ENCODE data around the gene SLC17A9.
"Not testable (repeated sequence)": the region's sequence is repeated elsewhere in the genome, so short reads cannot be mapped to it uniquely, and the experiment has no call there.

Gene SLC17A9

GRCh38 chr20:62917720-62918119 is 34.8 kb upstream of the SLC17A9 start:
- peak in 1 of 42 donors; percentile 3 for DNase-seq
- intact Hi-C loops (cut with DNase I) = no loop called here

DNA sequence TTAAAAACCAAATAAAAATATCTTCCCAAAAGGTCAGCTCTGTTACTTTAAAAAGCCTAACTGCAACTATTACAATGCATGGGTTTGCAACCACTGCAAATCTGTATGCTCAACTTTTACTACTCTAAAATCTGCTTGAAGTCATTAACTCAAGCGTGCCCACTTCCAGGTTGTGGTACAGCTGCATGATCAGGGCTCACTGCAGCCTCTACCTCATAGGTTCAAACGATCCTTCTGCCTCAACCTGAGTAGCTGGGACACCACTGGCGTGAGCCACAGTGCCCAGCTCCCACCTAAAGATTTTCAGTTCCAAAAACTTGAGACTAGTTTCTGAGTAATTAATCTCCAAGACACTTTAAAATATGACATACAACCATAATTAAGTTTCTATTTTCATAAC is 34.4 kb upstream of the SLC17A9 start:
- intact Hi-C loops (cut with DNase I) = no loop called here
- no peak for DNase-seq

DNA sequence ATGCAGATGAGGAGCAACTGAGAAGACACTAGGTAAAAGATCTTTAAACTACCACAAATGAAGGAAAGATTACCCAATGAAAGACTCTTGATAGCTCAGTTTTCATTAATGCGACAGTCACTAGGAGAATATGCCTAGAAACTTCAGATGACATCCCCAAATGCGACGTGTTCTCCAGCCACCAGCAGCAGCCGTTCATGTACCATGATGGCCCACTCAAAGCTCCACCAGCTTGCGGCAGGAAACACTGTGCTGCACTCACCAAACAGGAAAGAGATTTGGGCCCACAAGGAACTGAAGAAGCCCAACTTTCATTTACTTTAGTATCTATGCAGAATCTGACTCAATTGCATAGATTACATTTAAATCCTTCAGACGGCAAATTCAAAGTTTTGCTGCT is 33.7 kb upstream of the SLC17A9 start:
- no peak for DNase-seq
- intact Hi-C loops (cut with DNase I) = no loop called here

- intact Hi-C loops (cut with DNase I) = no loop called here
- no peak for DNase-seq
Observed at GRCh38 chr20:62920039-62920645, 32.4 kb upstream of the SLC17A9 start.

- intact Hi-C loops (cut with DNase I) = no loop called here
- peak in 11 of 42 donors; percentile 24 to 65 (median 40) for DNase-seq
Observed at GRCh38 chr20:62921119-62921687, 31.3 kb upstream of the SLC17A9 start.

GRCh38 chr20:62922451-62922921 is 30.0 kb upstream of the SLC17A9 start:
- intact Hi-C loops (cut with DNase I) = no loop called here
- no peak for DNase-seq

- intact Hi-C loops (cut with DNase I); DNase-seq: not testable (repeated sequence)
Observed at GRCh38 chr20:62923059-62923668, 29.3 kb upstream of the SLC17A9 start.

GRCh38 chr20:62923669-62924441 is 28.7 kb upstream of the SLC17A9 start:
- DNase-seq = no peak

DNA sequence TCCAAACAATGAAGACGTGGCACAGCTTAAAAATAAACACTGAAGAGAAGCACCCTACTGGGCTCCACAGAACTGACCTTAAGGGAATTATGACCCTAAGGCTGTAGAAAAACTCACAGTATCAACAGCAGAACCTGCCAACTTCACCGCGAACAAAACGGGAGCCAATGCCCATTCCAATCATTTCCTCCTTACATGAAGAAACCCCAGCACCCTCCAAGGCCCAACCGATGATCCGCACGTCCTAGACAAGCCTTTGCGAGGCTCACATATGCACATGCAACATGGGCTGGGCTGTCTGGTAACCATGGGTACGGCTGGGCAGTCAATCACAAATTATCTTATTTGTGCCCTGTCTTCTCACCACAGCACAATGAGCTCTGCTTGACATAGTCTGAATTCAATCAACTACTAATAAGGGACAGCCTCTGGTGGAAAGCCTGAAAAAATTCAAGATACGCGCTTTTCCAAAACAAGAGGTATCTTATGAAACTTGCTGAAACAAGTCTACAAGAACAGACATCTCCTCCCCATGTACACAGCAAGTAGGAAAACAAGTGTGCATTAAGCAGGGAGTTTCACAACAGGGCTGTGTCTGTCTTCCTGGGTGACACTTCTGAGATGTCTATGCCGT is 27.9 kb upstream of the SLC17A9 start:
- DNase-seq = no peak
- intact Hi-C loops (cut with DNase I) = no loop called here

More at GRCh38 chr20:62923669-62924441, 28.7 kb upstream of the SLC17A9 start:
- intact Hi-C loops (cut with DNase I) = no loop called here

GRCh38 chr20:62925076-62925419 is 27.5 kb upstream of the SLC17A9 start:
- intact Hi-C loops (cut with DNase I) = no loop called here
- DNase-seq = no peak

GRCh38 chr20:62925420-62926228 is 26.9 kb upstream of the SLC17A9 start:
- intact Hi-C loops (cut with DNase I) = loop anchor here (1.0 kb wide), 1 partner anchor 12 kb away; no protein-coding TSS in a partner anchor
- DNase-seq = peak in 35 of 42 donors; percentile 22 to 70 (median 48)

- intact Hi-C loops (cut with DNase I) = loop anchor here (1.0 kb wide), 1 partner anchor 11 kb away; no protein-coding TSS in a partner anchor
- peak; percentile 74 to 96 (median 92) for DNase-seq
Observed at GRCh38 chr20:62926229-62927127, 26.0 kb upstream of the SLC17A9 start, which contains the start of gene DIDO1. Gene DIDO1 (minus strand): TSS chr20:62926505.

DNA sequence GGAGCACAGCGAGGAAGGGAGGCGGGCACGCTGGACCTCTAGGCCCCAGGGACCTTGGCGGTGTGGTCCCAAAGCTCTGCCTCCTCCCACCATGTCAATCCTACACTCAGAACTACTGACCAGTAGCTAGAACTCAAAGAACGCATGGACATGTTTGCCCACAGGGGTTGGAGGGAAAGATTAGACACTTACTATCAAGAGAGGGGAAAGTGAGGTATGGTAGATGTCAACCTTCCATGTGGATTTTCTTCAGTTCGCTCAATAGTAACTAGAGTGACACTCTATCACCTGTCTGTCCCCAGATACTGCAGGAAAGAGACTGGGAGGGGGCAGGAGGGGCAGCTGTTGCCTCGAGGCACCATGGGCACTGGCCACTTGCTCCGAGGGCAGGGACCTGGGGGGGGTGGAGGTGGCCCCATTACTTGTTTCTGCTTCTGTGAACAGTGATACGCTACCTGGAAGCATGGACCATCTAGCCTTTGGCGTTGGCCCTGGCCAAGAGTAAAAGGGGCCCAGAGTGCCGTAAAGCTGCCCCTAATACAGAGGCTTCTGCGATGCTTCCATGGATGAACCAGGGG is 25.3 kb upstream of the SLC17A9 start:
- intact Hi-C loops (cut with DNase I) = no loop called here
- no peak for DNase-seq

DNA sequence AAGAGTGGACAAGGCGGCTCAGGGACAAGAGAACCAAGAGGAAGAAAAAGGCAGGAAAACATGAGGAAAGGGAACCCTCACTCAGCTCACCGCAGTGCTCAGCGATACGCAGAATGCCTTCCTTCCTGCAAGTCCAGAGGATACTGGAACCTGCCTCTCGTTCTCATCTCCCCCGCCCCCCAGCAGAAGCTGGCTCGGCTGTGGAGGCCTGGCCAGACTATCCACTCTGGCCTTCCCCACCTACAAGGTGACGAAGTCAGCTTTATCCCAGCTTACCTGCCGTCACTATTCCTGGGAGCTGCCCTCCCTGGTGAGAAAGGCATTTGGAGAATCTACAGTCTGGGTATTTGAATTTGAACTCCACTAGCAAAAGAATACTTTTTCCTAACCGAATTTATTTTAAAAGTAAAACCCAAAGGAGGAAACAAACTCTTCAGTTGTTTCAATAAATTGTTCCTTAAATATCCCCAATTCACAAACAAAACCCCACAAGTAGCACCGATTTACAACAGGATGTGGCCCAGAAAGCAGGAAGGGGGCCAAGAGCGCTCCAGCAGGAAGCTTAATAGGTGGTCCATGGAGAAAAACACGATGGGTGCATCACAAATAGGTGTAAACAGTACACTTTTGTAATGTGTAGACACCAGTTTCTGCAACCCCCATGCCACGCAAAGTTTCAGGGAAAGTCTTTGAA is 24.1 kb upstream of the SLC17A9 start:
- DNase-seq = no peak
- intact Hi-C loops (cut with DNase I) = no loop called here

GRCh38 chr20:62929051-62929538 is 23.4 kb upstream of the SLC17A9 start:
- intact Hi-C loops (cut with DNase I) = no loop called here
- peak in 29 of 42 donors; percentile 20 to 65 (median 36) for DNase-seq

- intact Hi-C loops (cut with DNase I) = no loop called here
- no peak for DNase-seq
Observed at GRCh38 chr20:62931464-62931863, 21.0 kb upstream of the SLC17A9 start.
